ENCODE data around the gene PRR3. TPM values are rescaled to one million over a fixed set of nuclear protein-coding genes. Genes with fewer than 3 reads are reported as not detected.

The PRR3 gene
- total and polyA plus RNA-seq, 9 of the 15 experiments (the other 6 are each of a cell fraction or from before 2014, with no cell fraction given): 23.5 to 59.6 (median 28.8) TPM

DNA sequence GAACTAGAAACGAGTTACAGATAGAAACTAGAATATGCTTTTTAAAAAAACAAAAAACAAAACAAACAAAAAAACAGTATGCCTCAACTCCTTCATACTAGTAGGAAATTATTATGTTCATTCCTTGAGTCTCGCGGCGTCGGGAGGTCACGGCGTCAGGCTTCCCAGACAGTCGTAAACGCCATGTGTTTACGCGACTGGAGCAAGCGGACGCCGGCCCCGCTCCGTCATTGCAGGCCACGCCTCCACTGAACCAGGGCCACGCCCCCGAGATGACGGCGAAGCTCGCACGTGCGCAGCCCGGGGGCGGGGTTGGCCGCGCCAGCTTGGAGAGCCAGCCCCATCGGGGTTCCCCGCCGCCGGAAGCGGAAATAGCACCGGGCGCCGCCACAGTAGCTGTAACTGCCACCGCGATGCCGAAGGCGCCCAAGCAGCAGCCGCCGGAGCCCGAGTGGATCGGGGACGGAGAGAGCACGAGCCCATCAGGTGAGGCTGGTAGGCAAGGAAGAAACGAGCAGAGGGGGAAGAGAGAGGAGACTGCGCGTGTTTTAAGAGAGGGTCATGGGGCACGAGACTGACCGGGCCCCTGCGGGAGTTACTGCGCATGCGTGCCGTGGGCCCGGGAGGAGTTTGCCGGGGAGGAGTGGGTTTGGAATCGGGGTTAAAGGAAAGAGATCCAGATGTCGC lies 14.1 kb downstream of the PRR3 start, which contains the start of gene ABCF1 (continued):
- TF ChIP-seq BCOR (IDR thresholded peaks at IDR 0.05) (0 out of 2 replicates have a peak, but pooled peaks have one; percentile 8), ZNF609 (CRISPR knock-in tag; IDR thresholded peaks at IDR 0.05; ENCODE audit: borderline replicate concordance) (no peak), RBFOX2 (IDR thresholded peaks at IDR 0.05; ENCODE audit: low read depth, low read length) (peak; percentile 99), SMARCB1 (IDR thresholded peaks at IDR 0.05; ENCODE audit: insufficient read length, low read depth) (no peak), POLR2AphosphoS2 (IDR thresholded peaks at IDR 0.05; ENCODE audit: low read length) (peak; percentile 78; the same call in 1 of the 2 replicates), TSC22D4 (tag; IDR thresholded peaks at IDR 0.05) (no peak), BRD9 (IDR thresholded peaks at IDR 0.05; ENCODE audit: low read depth, partially characterized antibody) (peak; percentile 56), SP2 (IDR thresholded peaks at IDR 0.05; ENCODE audit: extremely low read depth, low read depth, low read length, poor library complexity, severe bottlenecking) (no peak), TRIM28 (IDR thresholded peaks at IDR 0.05) (no peak), ZNF445 (CRISPR knock-in tag; IDR thresholded peaks at IDR 0.05; ENCODE audit: low read depth) (0 out of 2 replicates have a peak, but pooled peaks have one; percentile 14), ETV6 (IDR thresholded peaks at IDR 0.05; ENCODE audit: borderline replicate concordance in 1 of 2, low read depth in 2 of 2, low read length in 1 of 2) (no peak), ETV6 (CRISPR knock-in tag; IDR thresholded peaks at IDR 0.05; ENCODE audit: borderline replicate concordance) (0 out of 2 replicates have a peak, but pooled peaks have one; percentile 40), PHB (CRISPR knock-in tag; IDR thresholded peaks at IDR 0.05) (no peak)
- TF ChIP-seq, protein P1, sequence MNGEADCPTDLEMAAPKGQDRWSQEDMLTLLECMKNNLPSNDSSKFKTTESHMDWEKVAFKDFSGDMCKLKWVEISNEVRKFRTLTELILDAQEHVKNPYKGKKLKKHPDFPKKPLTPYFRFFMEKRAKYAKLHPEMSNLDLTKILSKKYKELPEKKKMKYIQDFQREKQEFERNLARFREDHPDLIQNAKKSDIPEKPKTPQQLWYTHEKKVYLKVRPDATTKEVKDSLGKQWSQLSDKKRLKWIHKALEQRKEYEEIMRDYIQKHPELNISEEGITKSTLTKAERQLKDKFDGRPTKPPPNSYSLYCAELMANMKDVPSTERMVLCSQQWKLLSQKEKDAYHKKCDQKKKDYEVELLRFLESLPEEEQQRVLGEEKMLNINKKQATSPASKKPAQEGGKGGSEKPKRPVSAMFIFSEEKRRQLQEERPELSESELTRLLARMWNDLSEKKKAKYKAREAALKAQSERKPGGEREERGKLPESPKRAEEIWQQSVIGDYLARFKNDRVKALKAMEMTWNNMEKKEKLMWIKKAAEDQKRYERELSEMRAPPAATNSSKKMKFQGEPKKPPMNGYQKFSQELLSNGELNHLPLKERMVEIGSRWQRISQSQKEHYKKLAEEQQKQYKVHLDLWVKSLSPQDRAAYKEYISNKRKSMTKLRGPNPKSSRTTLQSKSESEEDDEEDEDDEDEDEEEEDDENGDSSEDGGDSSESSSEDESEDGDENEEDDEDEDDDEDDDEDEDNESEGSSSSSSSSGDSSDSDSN (IDR thresholded peaks at IDR 0.05; ENCODE audit: borderline replicate concordance in 1 of 2, low read depth in 2 of 2, low read length in 2 of 2): no peak
- TF ChIP-seq, protein P2, sequence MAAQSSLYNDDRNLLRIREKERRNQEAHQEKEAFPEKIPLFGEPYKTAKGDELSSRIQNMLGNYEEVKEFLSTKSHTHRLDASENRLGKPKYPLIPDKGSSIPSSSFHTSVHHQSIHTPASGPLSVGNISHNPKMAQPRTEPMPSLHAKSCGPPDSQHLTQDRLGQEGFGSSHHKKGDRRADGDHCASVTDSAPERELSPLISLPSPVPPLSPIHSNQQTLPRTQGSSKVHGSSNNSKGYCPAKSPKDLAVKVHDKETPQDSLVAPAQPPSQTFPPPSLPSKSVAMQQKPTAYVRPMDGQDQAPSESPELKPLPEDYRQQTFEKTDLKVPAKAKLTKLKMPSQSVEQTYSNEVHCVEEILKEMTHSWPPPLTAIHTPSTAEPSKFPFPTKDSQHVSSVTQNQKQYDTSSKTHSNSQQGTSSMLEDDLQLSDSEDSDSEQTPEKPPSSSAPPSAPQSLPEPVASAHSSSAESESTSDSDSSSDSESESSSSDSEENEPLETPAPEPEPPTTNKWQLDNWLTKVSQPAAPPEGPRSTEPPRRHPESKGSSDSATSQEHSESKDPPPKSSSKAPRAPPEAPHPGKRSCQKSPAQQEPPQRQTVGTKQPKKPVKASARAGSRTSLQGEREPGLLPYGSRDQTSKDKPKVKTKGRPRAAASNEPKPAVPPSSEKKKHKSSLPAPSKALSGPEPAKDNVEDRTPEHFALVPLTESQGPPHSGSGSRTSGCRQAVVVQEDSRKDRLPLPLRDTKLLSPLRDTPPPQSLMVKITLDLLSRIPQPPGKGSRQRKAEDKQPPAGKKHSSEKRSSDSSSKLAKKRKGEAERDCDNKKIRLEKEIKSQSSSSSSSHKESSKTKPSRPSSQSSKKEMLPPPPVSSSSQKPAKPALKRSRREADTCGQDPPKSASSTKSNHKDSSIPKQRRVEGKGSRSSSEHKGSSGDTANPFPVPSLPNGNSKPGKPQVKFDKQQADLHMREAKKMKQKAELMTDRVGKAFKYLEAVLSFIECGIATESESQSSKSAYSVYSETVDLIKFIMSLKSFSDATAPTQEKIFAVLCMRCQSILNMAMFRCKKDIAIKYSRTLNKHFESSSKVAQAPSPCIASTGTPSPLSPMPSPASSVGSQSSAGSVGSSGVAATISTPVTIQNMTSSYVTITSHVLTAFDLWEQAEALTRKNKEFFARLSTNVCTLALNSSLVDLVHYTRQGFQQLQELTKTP (IDR thresholded peaks at IDR 0.05; ENCODE audit: low read depth in 1 of 2, partially characterized antibody in 2 of 2): peak; percentile 4 to 55
